Lower leg skin (tissue), 3 donors: ENCODE data around the gene SLC25A6.

Source experiments
- CTCF ChIP-seq, 3 donors: fragments of 450-650 bp; IDR thresholded peaks; one replicate each; pipeline ENCODE4 v1.5.1; 2016; ENCODE audit warnings: antibody characterized with exemption in 3 of 3, mild to moderate bottlenecking in 3 of 3, moderate library complexity in 2 of 3
- POLR2A ChIP-seq, 2 donors: fragments of 450-650 bp; IDR thresholded peaks; one replicate each; pipeline ENCODE4 v1.6.1; 2016 to 2017; ENCODE audit warnings: antibody characterized with exemption in 2 of 2, mild to moderate bottlenecking in 1 of 2, moderate library complexity in 1 of 2

GRCh38 chrX:1351981-1352714 is 39.8 kb downstream of the SLC25A6 start:
- TF ChIP-seq CTCF (IDR thresholded peaks at IDR 0.05) (no peak), POLR2A (IDR thresholded peaks at IDR 0.05) (no peak)
